Stimulated activated CD8-positive, alpha-beta memory T cell treated with anti-CD3 and anti-CD28 coated beads, Interleukin-4, amount 100 ng/mL, for 1 hour (primary cell): ENCODE data around the gene FGF16.
"Not testable (repeated sequence)": the region's sequence is repeated elsewhere in the genome, so short reads cannot be mapped to it uniquely, and the experiment has no call there.

Source experiments
- DNase-seq, 2 donors: peaks; one replicate each; pipeline ENCODE4 v3.0.0-alpha.2; 2020; ENCODE audit warnings: low read depth in 2 of 2, low spot score in 1 of 2

The FGF16 gene

GRCh38 chrX:77446029-77446585 is 1.1 kb upstream of the FGF16 start:
- DNase-seq, result no peak

GRCh38 chrX:77447653-77448569 is 722 bp downstream of the FGF16 start:
- no peak for DNase-seq

GRCh38 chrX:77450415-77450814 is 3.2 kb downstream of the FGF16 start:
- DNase-seq, result no peak

GRCh38 chrX:77450996-77451395 is 3.8 kb downstream of the FGF16 start:
- DNase-seq, result no peak

- no peak for DNase-seq
Measured at GRCh38 chrX:77453190-77453589, 6.0 kb downstream of the FGF16 start.

GRCh38 chrX:77455437-77455836 is 8.2 kb downstream of the FGF16 start:
- no peak for DNase-seq

- DNase-seq, result no peak
Measured at GRCh38 chrX:77484045-77484444, 36.9 kb downstream of the FGF16 start.

GRCh38 chrX:77493677-77494553 is 46.7 kb downstream of the FGF16 start:
- no peak for DNase-seq

- DNase-seq, result not testable (repeated sequence)
Measured at GRCh38 chrX:77500164-77500563, 53.0 kb downstream of the FGF16 start.

- DNase-seq, result no peak
Measured at GRCh38 chrX:77502951-77503525, 55.8 kb downstream of the FGF16 start.

- no peak for DNase-seq
Measured at GRCh38 chrX:77505227-77505626, 58.0 kb downstream of the FGF16 start.
